HUES6 (cell line): ENCODE measurements around the gene ING3.
A peak's percentile ranks its signal among the peaks of the same experiment; 100 is the strongest.

Experiments
- H3K27ac ChIP-seq: 2 replicates; pipeline ENCODE4 v1.7.0; 2013; ENCODE audit warnings: low read depth, mild to moderate bottlenecking, low read length, inconsistent platforms
- H3K27me3 ChIP-seq: 2 replicates; pipeline ENCODE4 v1.6.1; 2013; ENCODE audit warnings: low read length; ENCODE audit not compliant: control insufficient read depth, insufficient read depth
- H3K36me3 ChIP-seq: 2 replicates; pipeline ENCODE4 v1.6.1; 2013; ENCODE audit warnings: low read length; ENCODE audit not compliant: control insufficient read depth, insufficient read depth
- H3K4me1 ChIP-seq: 2 replicates; pipeline ENCODE4 v1.6.1; 2013; ENCODE audit warnings: low read length; ENCODE audit not compliant: control insufficient read depth, insufficient read depth
- H3K4me3 ChIP-seq: 2 replicates; pipeline ENCODE4 v1.5.1; 2013; ENCODE audit warnings: low read depth, low read length
- H3K9ac ChIP-seq: one replicate; pipeline ENCODE4 v1.6.1; 2013; ENCODE audit warnings: mild to moderate bottlenecking, low read length
- H3K9me3 ChIP-seq: 2 replicates; pipeline ENCODE4 v1.6.1; 2013; ENCODE audit warnings: low read depth, low read length; ENCODE audit not compliant: control insufficient read depth, insufficient read depth

ING3 gene

DNA sequence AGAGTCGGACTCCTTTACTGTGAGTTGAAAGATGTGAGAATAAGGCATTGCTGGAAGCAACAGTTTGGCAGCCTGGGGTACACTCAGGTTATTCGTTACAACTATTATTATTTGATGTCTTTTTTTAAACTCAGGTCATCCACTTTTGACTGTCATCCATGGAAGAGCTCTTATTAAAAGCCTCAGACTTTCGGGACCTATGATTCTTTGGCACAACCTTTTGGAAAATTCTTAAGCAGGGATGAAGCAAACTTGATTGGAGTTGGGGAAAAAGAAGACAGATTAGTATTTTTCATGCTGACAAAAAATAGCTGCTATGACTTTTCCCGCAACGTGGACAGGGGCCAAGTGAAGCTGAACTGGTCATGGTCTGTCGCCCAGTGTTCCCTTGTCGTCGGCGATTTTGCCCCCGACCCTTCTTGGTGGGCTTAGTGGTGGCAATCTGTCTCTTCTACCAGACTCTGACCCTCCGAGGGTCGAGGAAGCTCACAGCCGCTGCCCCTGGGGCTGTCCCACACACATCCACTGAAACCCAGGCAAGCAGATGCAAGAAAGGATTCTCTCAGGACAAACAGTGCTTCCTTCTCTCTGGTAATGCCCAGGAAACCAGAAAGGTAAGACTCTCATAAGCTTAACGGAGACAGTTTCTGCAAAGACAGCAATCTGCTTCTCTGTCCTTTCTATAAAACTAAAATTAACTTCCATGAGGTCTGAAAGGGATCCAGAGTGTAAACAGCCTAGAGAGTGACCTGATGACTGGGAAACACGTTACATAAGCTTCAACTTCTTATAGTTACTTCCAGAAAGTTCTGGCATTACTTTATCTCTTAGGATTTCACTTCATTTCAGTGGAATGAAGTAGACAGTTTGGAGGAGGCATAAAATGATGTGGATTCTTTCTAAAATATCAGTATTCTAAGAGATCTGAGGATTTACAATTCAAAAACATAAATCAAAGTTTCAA, 39.0 kb downstream of the ING3 start:
- H3K27ac ChIP-seq = no peak overlapping the region
- no peaks in the 10 kb centered on the region for H3K36me3 ChIP-seq
- no peaks in the 10 kb centered on the region for H3K9me3 ChIP-seq
- H3K27me3 ChIP-seq = peaks cover 25% of the 10 kb centered on the region
- no peak overlapping the region for H3K9ac ChIP-seq
- peaks cover 7% of the 10 kb centered on the region; the same call in 1 of the 2 replicates for H3K4me1 ChIP-seq
- H3K4me3 ChIP-seq = peak overlapping the region; percentile 48; the same call in 1 of the 2 replicates

DNA sequence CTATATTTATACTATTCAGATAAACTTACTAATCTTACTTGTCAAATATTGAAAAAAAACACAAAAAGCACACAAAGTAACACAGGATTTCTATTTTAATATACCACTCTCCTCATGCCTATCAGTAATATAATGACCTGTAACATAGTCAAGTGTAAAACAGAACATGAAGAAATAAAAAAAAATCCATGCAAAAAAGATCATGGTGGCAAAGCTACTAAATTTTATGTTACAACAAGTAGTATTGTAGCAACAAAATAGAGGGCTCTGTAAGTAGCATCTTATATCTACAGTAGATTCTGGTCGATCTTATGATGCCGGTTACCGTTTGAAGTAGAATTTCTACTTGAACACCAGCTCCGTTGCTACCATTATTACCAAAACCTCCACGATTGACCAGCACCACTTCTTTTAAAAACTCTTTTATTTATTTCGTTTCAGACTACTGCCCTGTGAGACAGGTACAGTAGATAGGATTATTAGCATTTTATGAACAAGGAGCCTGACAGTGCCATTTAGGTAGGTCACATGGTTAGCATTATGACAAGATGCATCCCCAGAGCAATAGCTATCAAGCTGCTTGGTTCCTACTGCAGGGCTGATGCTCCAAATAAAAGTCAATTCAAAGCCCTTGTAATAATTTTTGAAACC, 40.0 kb downstream of the ING3 start:
- H3K36me3 ChIP-seq = no peaks in the 10 kb centered on the region
- H3K4me1 ChIP-seq = peaks cover 7% of the 10 kb centered on the region; the same call in 1 of the 2 replicates
- H3K4me3 ChIP-seq = no peak overlapping the region
- no peak overlapping the region for H3K9ac ChIP-seq
- no peaks in the 10 kb centered on the region for H3K9me3 ChIP-seq
- peaks cover 25% of the 10 kb centered on the region for H3K27me3 ChIP-seq
- H3K27ac ChIP-seq = no peak overlapping the region

GRCh38 chr7:120991161-120991560, 40.6 kb downstream of the ING3 start:
- Histone ChIP-seq H3K36me3 (no peaks in the 10 kb centered on the region), H3K27me3 (peaks cover 25% of the 10 kb centered on the region), H3K4me1 (peaks cover 7% of the 10 kb centered on the region; the same call in 1 of the 2 replicates), H3K9ac (no peak overlapping the region), H3K9me3 (no peaks in the 10 kb centered on the region), H3K27ac (no peak overlapping the region), H3K4me3 (no peak overlapping the region)

DNA sequence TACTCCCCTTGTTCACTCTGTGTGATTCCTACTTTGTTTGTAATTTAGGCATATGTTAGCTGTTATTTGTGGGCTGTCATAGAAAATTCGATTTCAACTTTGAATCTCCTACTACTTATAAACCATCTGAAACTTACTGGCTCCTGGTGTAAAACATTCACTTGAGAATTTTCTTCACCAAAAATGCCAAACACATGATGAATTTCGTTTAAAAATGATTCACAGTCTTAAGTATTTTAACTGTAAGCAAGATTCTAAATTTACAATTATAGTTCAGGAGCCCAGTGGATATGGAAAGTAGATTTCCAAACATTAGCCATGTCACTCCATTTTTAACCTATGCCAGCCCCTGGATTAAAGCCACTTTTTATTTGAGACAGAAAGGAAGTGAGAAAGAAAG, 41.0 kb downstream of the ING3 start:
- Histone ChIP-seq H3K4me1 (peaks cover 7% of the 10 kb centered on the region; the same call in 1 of the 2 replicates), H3K27me3 (peaks cover 25% of the 10 kb centered on the region), H3K27ac (no peak overlapping the region), H3K4me3 (no peak overlapping the region), H3K9me3 (no peaks in the 10 kb centered on the region), H3K36me3 (no peaks in the 10 kb centered on the region), H3K9ac (no peak overlapping the region)

DNA sequence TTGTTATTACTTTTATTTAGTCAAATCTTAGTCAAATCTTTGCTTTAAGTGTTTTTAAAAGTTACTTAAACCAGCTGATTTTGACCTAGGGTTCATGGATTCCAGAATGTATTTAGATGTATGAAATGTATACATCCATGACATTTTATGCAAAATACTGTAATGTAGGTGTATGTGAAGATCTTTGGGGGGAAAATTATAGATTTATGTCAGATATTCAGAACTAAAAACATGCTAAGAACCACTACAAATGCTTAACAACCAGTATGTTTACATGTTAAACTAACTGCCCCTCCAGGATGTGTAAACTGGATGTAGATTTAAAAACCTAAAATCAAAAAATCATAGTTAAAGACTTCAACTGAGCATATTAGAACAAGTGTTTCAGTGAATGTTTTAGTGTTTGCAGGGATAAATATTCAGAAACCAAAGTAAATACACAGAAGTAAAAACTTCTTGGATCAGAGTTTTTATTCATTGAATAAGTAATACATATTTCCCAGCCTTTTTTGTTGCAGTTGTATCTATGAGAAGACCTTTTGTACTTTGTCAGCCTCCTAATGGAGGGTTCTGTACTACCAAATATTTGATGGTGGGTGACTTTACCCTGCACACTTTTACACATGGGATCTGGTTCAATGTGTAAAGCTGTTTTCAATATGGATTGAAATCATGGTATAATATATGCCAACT, 41.8 kb downstream of the ING3 start:
- Histone ChIP-seq H3K9me3 (no peaks in the 10 kb centered on the region), H3K27me3 (peaks cover 25% of the 10 kb centered on the region), H3K36me3 (no peaks in the 10 kb centered on the region), H3K27ac (no peak overlapping the region), H3K9ac (no peak overlapping the region), H3K4me3 (no peak overlapping the region), H3K4me1 (peaks cover 7% of the 10 kb centered on the region; the same call in 1 of the 2 replicates)

- no peak overlapping the region for H3K9ac ChIP-seq
- H3K27ac ChIP-seq = no peak overlapping the region
- H3K4me3 ChIP-seq = no peak overlapping the region
- no peaks in the 10 kb centered on the region for H3K9me3 ChIP-seq
- peaks cover 21% of the 10 kb centered on the region for H3K27me3 ChIP-seq
- H3K4me1 ChIP-seq = peaks cover 4% of the 10 kb centered on the region; the same call in 1 of the 2 replicates
- no peaks in the 10 kb centered on the region for H3K36me3 ChIP-seq
Observed at GRCh38 chr7:120992965-120993494, 42.5 kb downstream of the ING3 start.

GRCh38 chr7:120993553-120994191, 43.1 kb downstream of the ING3 start:
- Histone ChIP-seq H3K9me3 (no peaks in the 10 kb centered on the region), H3K36me3 (no peaks in the 10 kb centered on the region), H3K4me1 (no peaks in the 10 kb centered on the region), H3K27ac (no peak overlapping the region), H3K27me3 (peaks cover 15% of the 10 kb centered on the region), H3K9ac (no peak overlapping the region), H3K4me3 (no peak overlapping the region)

GRCh38 chr7:120994512-120995410, 44.2 kb downstream of the ING3 start:
- no peak overlapping the region for H3K9ac ChIP-seq
- H3K27ac ChIP-seq = no peak overlapping the region
- H3K4me1 ChIP-seq = no peaks in the 10 kb centered on the region
- no peaks in the 10 kb centered on the region for H3K36me3 ChIP-seq
- peaks cover 4% of the 10 kb centered on the region for H3K27me3 ChIP-seq
- H3K9me3 ChIP-seq = no peaks in the 10 kb centered on the region
- no peak overlapping the region for H3K4me3 ChIP-seq

DNA sequence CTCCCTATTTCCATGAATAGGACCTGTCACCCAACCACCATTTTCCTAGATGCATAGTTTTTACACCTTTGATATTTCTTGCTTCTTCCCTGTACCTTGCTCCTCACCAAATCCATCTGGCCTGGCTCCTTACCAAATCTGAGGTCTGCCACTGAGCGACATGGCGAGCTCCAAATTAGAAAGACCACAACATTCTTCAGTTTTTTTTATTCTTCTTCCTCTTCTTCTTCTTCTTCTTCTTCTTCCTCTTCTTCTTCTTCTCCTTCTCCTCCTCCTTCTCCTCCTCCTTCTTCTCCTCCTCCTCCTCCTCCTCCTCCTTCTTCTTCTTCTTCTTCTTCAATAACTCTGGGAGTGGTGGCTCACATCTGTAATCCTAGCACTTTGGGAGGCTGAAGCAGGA, 45.1 kb downstream of the ING3 start:
- Histone ChIP-seq H3K4me1 (no peaks in the 10 kb centered on the region), H3K4me3 (no peak overlapping the region), H3K36me3 (no peaks in the 10 kb centered on the region), H3K27me3 (no peaks in the 10 kb centered on the region), H3K27ac (no peak overlapping the region), H3K9ac (no peak overlapping the region), H3K9me3 (no peaks in the 10 kb centered on the region)
